HG03108 (cell line): ENCODE measurements around the gene PKHD1.

ENCODE experiments used
- ATAC-seq: cut with Tn5 transposase; IDR thresholded peaks from one replicate; pipeline ENCODE4 v1.9.1; 2021; ENCODE audit warnings: moderate library complexity; ENCODE audit not compliant: unreplicated experiment

The PKHD1 gene, protein sequence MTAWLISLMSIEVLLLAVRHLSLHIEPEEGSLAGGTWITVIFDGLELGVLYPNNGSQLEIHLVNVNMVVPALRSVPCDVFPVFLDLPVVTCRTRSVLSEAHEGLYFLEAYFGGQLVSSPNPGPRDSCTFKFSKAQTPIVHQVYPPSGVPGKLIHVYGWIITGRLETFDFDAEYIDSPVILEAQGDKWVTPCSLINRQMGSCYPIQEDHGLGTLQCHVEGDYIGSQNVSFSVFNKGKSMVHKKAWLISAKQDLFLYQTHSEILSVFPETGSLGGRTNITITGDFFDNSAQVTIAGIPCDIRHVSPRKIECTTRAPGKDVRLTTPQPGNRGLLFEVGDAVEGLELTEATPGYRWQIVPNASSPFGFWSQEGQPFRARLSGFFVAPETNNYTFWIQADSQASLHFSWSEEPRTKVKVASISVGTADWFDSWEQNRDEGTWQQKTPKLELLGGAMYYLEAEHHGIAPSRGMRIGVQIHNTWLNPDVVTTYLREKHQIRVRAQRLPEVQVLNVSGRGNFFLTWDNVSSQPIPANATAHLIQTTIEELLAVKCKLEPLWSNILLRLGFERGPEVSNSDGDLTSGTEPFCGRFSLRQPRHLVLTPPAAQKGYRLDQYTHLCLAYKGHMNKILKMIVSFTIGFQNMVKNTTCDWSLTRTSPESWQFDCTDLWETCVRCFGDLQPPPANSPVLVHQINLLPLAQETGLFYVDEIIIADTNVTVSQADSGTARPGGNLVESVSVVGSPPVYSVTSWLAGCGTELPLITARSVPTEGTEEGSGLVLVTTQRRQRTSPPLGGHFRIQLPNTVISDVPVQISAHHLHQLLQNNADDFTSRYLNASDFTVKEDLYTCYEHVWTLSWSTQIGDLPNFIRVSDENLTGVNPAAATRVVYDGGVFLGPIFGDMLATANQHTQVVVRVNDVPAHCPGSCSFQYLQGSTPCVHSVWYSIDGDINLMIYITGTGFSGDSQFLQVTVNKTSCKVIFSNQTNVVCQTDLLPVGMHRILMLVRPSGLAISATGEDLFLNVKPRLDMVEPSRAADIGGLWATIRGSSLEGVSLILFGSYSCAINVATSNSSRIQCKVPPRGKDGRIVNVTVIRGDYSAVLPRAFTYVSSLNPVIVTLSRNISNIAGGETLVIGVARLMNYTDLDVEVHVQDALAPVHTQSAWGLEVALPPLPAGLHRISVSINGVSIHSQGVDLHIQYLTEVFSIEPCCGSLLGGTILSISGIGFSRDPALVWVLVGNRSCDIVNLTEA (N-terminal part only)

DNA sequence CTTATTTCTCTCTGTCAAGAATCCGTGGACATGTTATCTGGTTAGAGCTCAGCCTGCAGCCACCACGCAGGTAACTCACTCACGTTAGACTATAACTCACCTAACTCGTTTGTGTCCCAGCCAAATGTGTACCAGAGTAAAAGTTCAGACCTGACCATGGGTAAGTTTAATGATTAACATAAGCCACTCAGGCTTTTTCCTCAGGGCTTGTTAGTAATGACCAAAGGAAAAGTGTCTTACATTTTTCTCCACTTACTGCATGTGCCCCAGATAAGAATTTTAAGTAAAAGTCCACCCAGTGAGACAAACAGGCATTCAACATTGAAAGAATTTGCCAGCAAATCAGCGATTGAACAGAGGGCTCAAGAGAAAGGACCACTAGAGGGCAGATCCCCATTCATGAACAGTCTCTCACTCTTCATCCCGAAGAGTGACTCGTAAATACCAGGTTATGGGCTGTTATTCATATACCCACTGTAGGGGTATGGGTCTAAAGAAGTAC, at the start of gene PKHD1:
Gene PKHD1 (minus strand): TSS at position 116 of the 502 bp plus-strand sequence. CDS start 2,680 bp downstream, outside the sequence.
- no peak for ATAC-seq

DNA sequence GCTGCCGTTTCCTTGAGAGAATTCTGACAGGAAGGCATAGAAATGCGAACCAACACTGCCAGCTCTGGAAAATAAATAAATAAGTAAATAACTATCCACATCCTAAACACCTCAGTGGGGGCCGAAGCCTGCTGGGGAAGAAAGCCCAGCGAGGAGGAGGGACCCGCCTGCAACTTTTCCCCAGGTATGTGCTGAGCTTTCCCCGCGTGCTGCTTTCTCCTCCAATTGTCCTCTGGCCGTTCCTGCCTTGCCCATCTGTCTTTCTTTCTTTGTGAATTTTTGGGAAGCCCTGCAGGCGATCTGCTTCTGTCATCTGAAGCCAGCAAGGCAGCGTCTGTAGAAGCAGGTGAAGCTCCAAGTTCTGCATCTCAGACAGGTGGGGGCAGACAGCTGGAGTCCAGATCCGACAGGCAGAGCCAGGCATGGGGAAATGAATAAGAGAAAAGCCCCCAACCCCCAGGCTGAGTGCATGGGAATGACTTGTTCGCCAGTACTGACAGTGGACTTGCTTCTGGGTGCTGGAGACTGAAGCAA, 49.6 kb upstream of the PKHD1 start:
- ATAC-seq, result no peak

DNA sequence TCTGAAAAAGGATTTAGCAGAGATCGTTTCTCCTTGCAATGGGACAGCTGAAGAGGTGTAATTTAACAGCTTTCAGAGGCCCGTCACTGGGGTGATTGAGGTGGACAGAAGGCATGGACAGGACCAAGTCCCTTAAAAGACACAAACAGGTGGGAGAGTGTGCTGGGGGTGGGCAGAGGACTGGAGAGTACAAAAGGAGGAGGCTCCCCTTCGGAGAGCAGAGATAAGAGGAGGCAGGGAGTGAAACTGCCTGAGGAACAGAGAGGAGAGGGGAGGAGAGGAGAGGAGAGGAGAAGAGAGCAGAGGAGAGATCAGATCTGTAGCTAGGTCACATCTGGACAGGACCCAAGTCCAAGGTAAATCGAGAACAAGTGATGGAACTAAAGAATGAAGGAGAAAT, 48.6 kb upstream of the PKHD1 start:
- ATAC-seq, result no peak

DNA sequence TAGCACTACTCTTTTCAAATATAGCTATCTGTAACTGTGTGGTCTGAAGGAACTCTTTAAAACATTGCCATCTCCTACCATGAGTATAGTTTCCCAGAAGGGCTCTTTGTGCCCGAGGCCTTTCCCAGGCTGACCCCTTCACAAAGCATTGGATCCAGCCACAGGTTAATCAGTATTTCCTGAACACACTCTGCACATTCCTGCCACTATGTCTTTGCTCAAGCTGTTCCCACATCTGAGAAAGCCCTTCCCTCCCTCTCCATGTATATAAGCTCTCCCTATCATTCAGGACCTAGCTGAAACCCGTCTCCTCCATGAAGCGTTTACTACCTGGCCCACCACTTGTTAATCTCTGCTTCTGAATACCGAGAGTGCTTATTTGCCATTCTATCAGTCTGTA, 47.8 kb upstream of the PKHD1 start:
- no peak for ATAC-seq

DNA sequence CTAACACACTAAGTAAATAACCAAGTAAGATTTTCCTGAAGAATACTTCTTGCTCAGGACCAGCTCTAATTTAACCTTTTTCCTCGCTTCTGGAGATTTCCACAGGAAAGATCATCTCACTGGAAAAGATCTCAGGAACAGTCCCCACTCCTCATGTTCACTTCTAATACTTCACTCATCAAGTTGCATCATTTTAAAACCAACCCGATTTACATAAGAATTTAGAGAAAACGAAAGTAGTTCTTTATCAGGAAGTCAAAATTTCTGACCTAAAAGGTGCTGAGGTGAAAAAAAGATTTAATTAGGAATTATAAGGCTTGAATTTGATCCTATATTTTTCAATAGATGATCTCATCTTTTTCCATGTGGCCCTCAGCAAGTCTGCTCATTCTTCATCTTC, 46.6 kb upstream of the PKHD1 start:
- ATAC-seq, result no peak

DNA sequence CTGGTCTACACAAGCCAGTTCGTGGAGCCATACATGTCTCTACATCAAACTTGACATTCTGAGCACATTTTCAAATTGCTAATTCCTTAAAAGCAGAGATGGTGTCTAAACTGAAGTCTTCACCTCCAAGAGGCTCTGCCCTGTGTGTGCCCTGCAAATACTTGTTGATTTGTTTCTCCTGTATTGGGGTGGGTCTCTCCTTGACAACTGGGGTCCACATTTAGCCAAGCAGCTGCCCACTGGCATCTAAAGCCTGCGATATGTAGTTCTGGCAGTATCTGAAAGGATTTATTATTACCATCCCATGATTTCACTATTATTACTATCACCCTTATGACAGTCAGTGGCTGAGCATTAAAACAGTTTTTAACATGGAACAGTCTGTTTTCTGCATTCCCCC, 45.9 kb upstream of the PKHD1 start:
- no peak for ATAC-seq

DNA sequence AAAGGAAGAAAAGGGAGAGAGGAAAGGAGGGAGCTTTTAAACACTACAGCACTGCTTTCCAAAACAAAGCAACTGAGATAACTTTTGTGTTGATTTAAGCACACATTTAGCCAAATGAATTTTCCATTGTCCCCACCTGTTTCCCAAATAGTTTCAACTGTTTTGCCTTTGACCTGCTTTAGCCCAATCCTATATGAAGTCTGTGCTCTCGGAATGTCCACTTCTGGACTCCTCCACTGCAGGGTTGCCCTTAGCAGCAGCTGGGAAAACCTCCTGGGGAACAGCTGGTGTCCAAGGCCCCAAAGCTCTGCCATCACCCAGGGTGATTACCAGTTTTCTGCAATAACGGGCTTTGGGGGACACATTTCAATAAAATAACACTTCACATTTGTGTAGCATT, 44.9 kb upstream of the PKHD1 start:
- no peak for ATAC-seq

DNA sequence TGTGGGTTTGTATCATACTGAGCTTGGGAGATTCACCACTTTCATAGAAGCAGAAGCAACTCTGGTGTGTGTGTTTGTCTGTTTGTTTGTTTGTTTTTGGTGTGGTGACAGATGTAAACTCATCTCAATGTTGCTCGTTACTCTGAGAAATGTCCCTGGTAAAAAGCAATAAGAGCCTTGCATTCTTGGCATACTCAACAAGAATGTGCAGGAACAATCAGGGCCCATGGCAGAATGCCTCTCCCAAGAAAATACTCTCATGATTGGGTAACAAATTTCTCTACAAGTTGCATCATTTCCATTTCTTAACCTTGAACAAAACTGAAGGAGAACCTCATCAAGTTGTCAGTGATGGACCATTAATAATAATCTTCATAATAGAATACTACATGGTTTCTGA, 43.0 kb upstream of the PKHD1 start:
- no peak for ATAC-seq

DNA sequence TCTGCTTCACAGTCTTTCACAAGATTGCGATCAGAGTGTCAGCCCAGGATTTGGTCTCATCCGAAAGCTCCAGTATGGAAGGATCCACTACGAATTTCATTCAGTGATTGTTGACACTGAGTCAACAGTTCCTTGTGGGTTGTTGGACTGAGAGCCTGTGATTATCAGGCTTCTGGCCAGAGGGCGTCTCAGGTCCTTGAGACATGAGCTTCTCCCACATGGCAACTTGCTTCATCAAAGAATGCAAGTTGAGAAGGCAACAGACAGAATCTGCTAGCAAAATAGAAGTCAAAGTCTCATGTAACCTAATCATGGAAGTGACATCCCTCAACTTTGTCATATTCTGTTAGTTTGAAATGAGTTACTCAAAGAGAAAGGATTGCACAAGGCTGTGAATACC, 40.5 kb upstream of the PKHD1 start:
- no peak for ATAC-seq

DNA sequence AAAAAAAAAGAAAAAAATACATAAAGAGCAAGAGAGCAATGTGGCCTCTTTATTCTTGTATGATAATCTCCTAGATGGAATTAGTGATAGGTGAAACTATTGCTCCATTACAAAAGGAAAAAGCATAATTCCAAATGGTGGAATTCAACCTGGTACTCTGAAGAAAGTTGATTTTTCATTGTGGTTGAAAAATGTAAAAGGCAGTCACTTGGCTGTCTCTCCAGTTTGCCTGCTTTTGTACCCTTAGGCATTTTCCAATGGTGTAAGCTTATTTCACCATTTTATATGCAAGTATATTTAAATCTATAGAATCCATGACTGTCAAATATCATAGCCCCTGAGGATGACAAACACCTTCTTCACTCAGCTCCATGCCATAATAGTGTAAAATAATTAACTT, 38.8 kb upstream of the PKHD1 start:
- ATAC-seq, result no peak

DNA sequence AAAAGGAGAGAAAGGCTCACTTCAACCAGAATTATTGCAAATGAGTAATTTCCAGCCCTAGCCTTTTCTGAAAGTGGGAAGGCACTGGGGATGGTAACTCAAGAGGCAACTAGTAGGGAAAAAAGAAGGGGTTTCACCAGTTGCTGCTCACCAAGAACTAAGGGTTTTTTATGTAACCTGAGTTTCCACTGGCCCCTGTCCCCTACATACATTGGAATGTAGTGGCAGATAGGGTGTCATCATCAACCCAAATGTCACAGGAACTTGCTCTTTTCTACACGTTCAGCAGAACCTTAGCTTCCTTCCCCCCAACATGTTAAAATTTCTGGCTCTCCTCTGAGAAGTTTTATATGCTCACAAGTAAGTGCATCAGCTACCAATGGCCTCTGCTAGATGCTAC, 38.2 kb upstream of the PKHD1 start:
- ATAC-seq, result no peak

DNA sequence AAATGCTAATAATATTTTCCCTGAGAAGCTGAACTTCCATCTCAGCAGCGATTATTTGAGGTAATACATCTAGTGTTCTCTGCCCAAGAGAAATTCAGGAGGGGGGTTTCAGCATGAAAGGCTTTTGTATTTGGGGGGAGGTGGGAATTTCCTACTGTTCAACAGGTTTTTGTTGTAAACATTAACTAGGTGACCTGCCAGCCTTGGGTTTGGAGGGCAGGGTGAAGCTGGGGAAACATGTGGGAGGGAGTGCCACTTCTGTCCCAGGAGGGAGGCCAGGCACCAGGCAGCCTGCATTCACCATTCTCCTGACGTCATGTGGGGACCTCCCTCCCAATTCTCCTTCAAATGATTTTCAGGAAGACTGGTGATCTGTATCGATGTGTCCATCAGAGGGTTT, 37.7 kb upstream of the PKHD1 start:
- no peak for ATAC-seq

DNA sequence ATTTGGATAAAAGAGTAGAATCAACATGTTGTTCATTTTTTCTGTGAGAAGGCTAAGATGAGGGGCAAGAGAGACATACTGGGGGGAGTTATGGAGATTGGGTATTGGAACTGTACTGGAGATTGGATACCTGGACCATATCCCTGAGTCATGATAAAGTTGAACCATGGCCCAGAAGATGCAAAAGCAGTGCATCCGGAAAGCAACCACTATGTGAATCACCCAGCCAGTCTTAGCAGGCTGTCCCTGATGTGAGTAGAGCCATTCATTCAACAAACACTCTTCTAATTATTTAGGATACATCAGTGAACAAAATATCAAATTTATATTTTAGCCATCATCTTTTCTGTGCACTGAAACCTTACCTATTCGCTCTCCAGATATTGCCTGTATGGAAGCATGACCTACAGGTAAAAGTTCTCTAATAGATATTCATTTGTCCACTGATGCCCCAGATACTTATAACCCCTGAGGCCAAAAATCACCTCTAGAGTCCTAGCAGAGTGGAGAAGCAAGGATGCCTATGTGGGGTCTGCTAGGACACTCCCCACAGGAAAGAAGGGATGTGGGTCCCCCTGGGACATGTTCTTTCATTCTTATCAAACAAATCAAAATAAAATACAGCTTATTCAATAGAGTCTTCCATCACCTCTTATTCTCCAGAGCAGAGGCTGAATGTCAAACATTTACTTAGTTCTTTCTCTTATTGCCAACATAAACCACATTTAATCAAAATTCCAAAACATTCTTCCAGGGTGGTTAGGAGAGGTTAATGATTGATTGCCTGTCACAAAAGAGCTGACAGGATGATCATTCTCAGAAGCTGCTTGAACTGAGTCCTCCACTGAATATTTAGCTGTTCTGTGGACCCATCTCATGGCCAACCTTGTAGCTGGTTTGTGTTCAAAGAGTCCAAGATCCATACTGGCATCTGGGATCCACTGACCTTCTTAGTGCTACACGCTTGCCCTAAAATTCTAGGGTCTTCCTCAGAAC, 37.0 kb upstream of the PKHD1 start:
- no peak for ATAC-seq

DNA sequence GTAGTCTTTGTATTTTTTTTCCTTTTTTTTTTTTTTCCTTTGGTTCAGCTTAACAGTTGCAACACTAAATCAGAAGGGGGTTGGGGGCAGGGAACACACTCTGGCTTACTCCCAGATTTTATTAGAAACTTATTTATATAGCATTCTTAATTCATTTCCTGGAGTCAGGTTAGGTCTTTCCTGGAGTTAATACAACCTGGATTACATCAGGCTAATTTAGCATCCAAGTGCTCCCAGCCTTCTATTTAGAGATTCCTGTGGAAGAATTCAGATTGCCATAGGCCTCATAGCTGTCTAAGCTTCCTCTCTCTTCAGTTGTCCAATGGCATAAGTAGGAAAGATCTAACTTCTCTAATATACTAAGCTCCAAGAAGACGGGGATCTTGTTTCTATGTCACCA, 35.8 kb upstream of the PKHD1 start:
- ATAC-seq, result no peak

DNA sequence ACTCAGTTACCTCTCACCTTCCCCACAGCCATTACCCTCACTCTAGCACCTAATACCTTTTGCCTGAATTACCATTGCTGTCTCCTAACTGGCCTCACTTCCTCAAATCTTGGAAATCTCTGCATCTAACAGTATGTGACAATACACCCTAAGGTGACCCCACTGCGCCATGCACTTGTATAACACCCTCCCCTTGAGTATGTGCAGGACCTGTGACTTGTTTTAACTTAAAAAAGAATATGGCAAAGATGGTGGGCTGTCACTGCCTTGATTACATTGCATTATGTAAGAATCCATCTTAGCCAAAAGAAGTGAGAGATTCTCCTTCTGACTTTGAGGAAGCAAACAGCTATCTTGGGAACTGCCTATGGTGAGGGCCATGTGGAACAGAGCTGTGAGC, 29.9 kb upstream of the PKHD1 start:
- no peak for ATAC-seq

DNA sequence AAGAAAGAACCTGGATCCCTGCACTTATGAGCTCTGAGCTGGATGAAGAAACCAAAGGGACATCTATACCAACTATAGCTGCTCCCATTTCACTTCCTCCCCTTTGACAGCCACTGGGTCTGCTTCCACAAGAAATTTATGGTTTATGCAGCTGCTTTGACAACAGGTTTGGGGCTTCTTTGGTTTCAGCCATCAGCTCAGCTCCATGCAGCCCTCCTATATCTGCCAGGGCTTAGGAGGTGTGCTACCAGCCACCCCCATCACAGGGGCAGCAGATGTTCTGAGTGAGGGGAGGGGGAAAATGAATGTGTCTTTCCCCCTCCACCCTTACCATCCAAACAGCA, 29.2 kb upstream of the PKHD1 start:
- no peak for ATAC-seq

DNA sequence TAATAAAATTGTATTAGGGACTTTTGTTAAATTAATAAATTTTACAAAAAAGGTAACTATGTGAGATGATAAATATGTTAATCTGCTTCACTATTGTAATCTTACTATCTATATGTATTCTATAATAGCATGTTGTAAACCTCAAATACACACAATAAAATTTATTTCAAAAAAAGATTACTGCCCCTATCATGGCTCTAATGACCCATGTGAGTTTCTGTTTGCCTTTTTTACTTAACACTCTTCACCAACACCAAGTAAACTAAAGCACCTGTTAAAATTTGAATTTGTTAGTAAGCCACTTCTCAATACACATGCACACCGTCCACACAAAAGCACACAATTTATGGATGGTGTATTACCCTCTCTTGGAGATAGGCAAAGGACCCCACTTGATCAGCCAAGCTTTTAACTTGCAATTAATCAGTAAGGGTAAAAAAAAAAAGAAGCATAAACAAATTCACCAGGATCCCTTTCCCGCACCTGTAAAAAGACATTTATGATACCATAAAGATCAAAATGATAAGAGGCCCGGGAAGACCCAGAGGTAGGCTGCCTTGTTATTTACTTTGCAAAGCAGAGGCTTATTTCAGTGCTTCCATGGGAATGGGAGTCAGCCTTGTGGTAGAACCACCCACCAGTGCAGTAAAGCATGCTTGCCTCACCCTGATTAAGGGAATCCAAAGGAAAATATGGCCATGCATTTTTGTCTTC, 28.6 kb upstream of the PKHD1 start:
- no peak for ATAC-seq

DNA sequence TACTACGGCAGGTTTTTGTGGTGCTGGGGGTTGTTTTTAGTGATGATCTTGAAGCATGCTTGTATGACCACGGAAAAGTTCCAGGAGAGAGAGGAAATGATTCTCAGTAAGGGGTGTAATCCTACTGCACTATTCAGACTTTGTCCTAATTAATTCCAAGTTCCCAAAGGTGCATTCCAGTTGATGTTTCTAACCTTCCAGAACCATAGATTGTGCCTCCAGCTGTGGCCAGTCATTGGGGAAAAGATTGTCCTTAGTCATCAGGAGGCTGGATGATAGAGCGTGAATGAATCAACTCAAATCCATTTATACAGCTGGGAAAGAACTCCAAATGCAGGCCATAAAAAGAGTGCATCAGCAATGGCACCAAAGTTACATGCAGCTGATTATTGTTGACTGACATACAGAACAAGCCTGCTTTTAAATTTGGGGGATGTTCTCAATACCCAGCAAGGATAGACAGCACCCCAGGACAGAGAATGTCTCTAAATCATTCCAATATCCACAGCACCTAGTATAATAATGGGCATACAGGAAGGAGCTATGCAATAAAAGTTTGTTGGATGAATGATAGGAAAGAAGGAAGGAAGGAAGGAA, 27.8 kb upstream of the PKHD1 start:
- no peak for ATAC-seq

DNA sequence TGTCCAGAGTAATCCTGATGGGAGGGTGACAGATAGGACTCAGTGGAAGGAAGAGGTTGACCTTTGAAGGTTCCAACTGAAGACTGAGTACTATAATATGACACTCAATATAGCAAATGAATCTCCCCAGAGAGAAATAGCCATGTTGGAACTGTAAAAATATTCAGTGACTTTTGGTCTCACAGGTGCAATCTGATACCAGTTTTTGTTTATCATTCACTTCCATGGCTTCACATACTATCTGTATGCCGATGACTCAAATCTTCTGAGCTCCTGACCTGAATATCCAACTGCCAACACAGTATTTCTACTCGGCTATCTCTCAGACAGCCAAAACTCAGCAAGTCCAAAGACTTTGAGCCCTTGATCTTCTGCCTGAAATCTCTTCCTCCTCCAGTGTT, 21.8 kb upstream of the PKHD1 start:
- no peak for ATAC-seq
